ENCODE data around the gene SS18L1. TPM values are rescaled to one million over a fixed set of nuclear protein-coding genes. Genes with fewer than 3 reads are reported as not detected.

The SS18L1 gene
- total and polyA plus RNA-seq, 7 donors: 4.9 to 11.7 (median 9.5) TPM

GRCh38 chr20:62103508-62104233, 39.9 kb upstream of the SS18L1 start:
- Histone ChIP-seq H3K4me3 (no peak overlapping the region), H3K9me3 (peaks cover 6 to 21% (median 11%) of the 10 kb centered on the region in 4 donors), H3K27ac (no peak overlapping the region), H3K4me1 (peaks cover 0 to 15% (median 9%) of the 10 kb centered on the region in 4 donors), H3K36me3 (no peaks in the 10 kb centered on the region), H3K27me3 (no peaks in the 10 kb centered on the region)
- TF ChIP-seq POLR2A (IDR thresholded peaks at IDR 0.05) (no peak), POLR2AphosphoS5 (IDR thresholded peaks at IDR 0.05) (no peak), EP300 (IDR thresholded peaks at IDR 0.05) (no peak), CTCF (IDR thresholded peaks at IDR 0.05) (no peak)
- WGBS, 2 donors: 83 to 87% methylated on average over 21 of the region's 21 CpGs
- intact Hi-C loops (cut with DNase I): no loop called here
- no peak for DNase-seq

- H3K27ac ChIP-seq: no peak overlapping the region
- DNase-seq: no peak
- peaks cover 9 to 22% (median 16%) of the 10 kb centered on the region in 4 donors for H3K9me3 ChIP-seq
- 47 to 52% methylated on average over 15 of the region's 15 CpGs for WGBS, 2 donors
- TF ChIP-seq CTCF (IDR thresholded peaks at IDR 0.05) (no peak), POLR2AphosphoS5 (IDR thresholded peaks at IDR 0.05) (no peak), POLR2A (IDR thresholded peaks at IDR 0.05) (no peak), EP300 (IDR thresholded peaks at IDR 0.05) (no peak)
- intact Hi-C loops (cut with DNase I): no loop called here
- no peaks in the 10 kb centered on the region for H3K36me3 ChIP-seq
- peaks cover 0 to 15% (median 9%) of the 10 kb centered on the region in 4 donors for H3K4me1 ChIP-seq
- no peaks in the 10 kb centered on the region for H3K27me3 ChIP-seq
- no peak overlapping the region for H3K4me3 ChIP-seq
These were observed 39.3 kb upstream of the SS18L1 start for GRCh38 chr20:62104234-62104789.

DNA sequence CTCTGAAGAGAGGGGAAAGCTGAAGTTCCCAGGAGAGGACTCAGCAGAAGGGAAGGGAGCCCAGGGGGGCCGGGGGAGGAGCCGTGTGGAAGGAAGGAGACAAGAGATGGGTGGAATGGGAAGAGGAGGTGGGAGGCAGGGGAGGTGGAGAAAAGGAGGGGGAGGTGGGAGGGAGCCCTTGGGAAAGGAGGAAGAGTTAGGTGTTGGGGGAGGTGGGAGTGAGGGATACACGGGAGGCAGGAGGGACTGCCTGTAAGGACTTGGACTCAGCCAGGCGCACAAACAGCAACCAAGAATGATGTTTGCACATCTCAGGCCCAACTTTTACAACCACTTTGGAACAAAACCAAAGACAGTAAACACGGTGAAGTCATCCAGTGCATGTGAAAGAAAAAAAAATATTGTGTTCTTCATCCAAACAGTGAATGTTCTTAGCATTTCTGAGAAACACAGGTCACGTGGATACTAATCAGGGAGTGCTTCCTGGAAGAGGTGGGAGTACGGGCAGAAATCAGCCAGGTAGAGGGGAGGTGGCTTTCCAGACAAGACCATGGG, 38.7 kb upstream of the SS18L1 start:
- no peak overlapping the region for H3K4me3 ChIP-seq
- no peak for DNase-seq
- TF ChIP-seq EP300 (IDR thresholded peaks at IDR 0.05): no peak
- TF ChIP-seq CTCF (IDR thresholded peaks at IDR 0.05): no peak
- no peak for TF ChIP-seq POLR2A (IDR thresholded peaks at IDR 0.05)
- no peak for TF ChIP-seq POLR2AphosphoS5 (IDR thresholded peaks at IDR 0.05)
- intact Hi-C loops (cut with DNase I): no loop called here
- H3K9me3 ChIP-seq: peaks cover 13 to 22% (median 20%) of the 10 kb centered on the region in 4 donors
- peak overlapping the region in 1 of 4 donors; percentile 39 for H3K27ac ChIP-seq
- H3K27me3 ChIP-seq: no peaks in the 10 kb centered on the region
- H3K4me1 ChIP-seq: peaks cover 0 to 15% (median 9%) of the 10 kb centered on the region in 4 donors
- H3K36me3 ChIP-seq: no peaks in the 10 kb centered on the region
- WGBS, 2 donors: 9 to 35% methylated on average over 7 of the region's 7 CpGs

DNA sequence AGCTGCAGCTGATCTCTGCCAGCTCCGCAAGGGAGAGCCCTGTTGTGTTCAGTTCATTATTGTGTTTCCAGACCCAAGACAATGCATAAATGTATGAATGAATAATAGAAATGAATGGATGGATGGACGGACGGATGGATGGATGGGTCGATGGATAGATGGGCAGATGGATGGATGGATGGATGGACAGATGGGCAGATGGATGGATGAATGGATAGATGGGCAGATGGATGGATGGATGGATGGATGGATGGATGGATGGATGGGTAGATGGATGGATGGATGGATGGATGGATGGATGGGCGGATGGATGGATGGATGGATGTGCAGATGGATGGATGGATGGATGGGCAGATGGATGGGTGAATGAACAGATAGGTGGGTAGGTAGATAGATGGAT, 38.0 kb upstream of the SS18L1 start:
- DNase-seq: no peak
- H3K4me1 ChIP-seq: peaks cover 0 to 15% (median 9%) of the 10 kb centered on the region in 4 donors
- no peak overlapping the region for H3K27ac ChIP-seq
- H3K4me3 ChIP-seq: no peak overlapping the region
- intact Hi-C loops (cut with DNase I): no loop called here
- H3K27me3 ChIP-seq: no peaks in the 10 kb centered on the region
- 82 to 91% methylated on average over 5 of the region's 5 CpGs for WGBS, 2 donors
- TF ChIP-seq EP300 (IDR thresholded peaks at IDR 0.05) (no peak), POLR2AphosphoS5 (IDR thresholded peaks at IDR 0.05) (no peak), CTCF (IDR thresholded peaks at IDR 0.05) (no peak), POLR2A (IDR thresholded peaks at IDR 0.05) (no peak)
- H3K9me3 ChIP-seq: peaks cover 17 to 27% (median 20%) of the 10 kb centered on the region in 4 donors
- no peaks in the 10 kb centered on the region for H3K36me3 ChIP-seq
